ENCODE data around the gene PCDHB5.
"Not testable (repeated sequence)": the region's sequence is repeated elsewhere in the genome, so short reads cannot be mapped to it uniquely, and the experiment has no call there.

PCDHB5 gene

GRCh38 chr5:141149812-141150211 is 14.8 kb downstream of the PCDHB5 start, which contains the start of gene PCDHB6:
Gene PCDHB6 (plus strand): TSS chr5:141150057. CDS start chr5:141150258, 201 bp downstream.
- no peak for DNase-seq (ENCODE audit: low spot score)
- TF ChIP-seq CTCF (IDR thresholded peaks at IDR 0.05; ENCODE audit: borderline replicate concordance, control extremely low read depth, extremely low read depth, insufficient read depth, missing control alignments), result no peak
- in situ Hi-C loops (cut with MboI; ENCODE audit: low sequenced_read_pairs, unreplicated experiment), result no loop called here

GRCh38 chr5:141150224-141150992 is 15.4 kb downstream of the PCDHB5 start:
- TF ChIP-seq CTCF (IDR thresholded peaks at IDR 0.05; ENCODE audit: borderline replicate concordance, control extremely low read depth, extremely low read depth, insufficient read depth, missing control alignments), result no peak
- DNase-seq (ENCODE audit: low spot score), result no peak
- in situ Hi-C loops (cut with MboI; ENCODE audit: low sequenced_read_pairs, unreplicated experiment), result no loop called here

- TF ChIP-seq CTCF (IDR thresholded peaks at IDR 0.05; ENCODE audit: borderline replicate concordance, control extremely low read depth, extremely low read depth, insufficient read depth, missing control alignments), result no peak
- DNase-seq (ENCODE audit: low spot score), result no peak
- in situ Hi-C loops (cut with MboI; ENCODE audit: low sequenced_read_pairs, unreplicated experiment), result no loop called here
These were observed 16.0 kb downstream of the PCDHB5 start for GRCh38 chr5:141150993-141151325.

- in situ Hi-C loops (cut with MboI; ENCODE audit: low sequenced_read_pairs, unreplicated experiment); DNase-seq (ENCODE audit: low spot score): not testable (repeated sequence)
These were observed 16.6 kb downstream of the PCDHB5 start for GRCh38 chr5:141151632-141152031.

GRCh38 chr5:141152096-141152495 is 17.1 kb downstream of the PCDHB5 start:
- in situ Hi-C loops (cut with MboI; ENCODE audit: low sequenced_read_pairs, unreplicated experiment); DNase-seq (ENCODE audit: low spot score): not testable (repeated sequence)

GRCh38 chr5:141155540-141156374 is 20.8 kb downstream of the PCDHB5 start:
- no peak for TF ChIP-seq CTCF (IDR thresholded peaks at IDR 0.05; ENCODE audit: borderline replicate concordance, control extremely low read depth, extremely low read depth, insufficient read depth, missing control alignments)
- in situ Hi-C loops (cut with MboI; ENCODE audit: low sequenced_read_pairs, unreplicated experiment), result no loop called here
- DNase-seq (ENCODE audit: low spot score), result no peak

GRCh38 chr5:141157356-141157755 is 22.4 kb downstream of the PCDHB5 start:
- not testable (repeated sequence) for DNase-seq (ENCODE audit: low spot score)

GRCh38 chr5:141157901-141158300 is 22.9 kb downstream of the PCDHB5 start:
- in situ Hi-C loops (cut with MboI; ENCODE audit: low sequenced_read_pairs, unreplicated experiment); DNase-seq (ENCODE audit: low spot score): not testable (repeated sequence)

More at GRCh38 chr5:141157356-141157755, 22.4 kb downstream of the PCDHB5 start:
- in situ Hi-C loops (cut with MboI; ENCODE audit: low sequenced_read_pairs, unreplicated experiment), result not testable (repeated sequence)
